ENCODE data around the gene CNTN4. TPM values are rescaled to one million over a fixed set of nuclear protein-coding genes. Genes with fewer than 3 reads are reported as not detected.
"Not testable (repeated sequence)": the region's sequence is repeated elsewhere in the genome, so short reads cannot be mapped to it uniquely, and the experiment has no call there.

The CNTN4 gene
- total RNA-seq, 3 donors from 2014 or later (not counting 1 experiment from before 2014, with no cell fraction given), result not detected

DNA sequence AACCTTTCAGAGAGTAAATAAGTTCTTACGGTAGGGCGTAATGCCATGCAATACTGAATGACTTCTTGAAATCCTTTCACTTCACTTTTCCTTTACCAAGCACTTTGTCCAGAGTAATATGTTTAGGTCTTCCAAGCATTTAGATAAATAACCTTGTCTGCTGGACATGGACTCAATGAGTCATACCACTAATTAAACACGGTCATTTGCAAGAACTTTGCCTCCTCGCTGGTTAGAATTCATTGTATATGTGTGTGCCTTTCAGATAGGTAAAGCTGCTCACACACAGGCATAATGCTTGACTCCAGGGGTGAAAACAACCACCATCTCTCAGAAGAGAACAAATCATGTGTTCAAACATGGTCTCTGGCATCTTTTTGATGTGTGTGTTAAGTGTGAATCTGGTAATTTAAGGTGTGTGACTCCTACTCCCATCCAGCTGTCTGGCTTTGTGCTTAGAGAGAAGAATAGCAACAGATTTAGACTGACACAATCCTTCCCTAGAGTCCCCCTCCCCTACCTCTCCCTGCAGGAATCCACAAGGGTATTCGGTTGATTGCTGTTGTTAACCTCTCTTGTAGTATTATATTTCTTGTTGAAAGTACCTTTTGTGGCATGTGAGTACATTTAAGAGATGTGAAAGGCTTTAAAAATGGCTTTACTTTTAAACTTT is 419.0 kb downstream of the CNTN4 start:
- H3K4me3 ChIP-seq (ENCODE audit: low read length), result no peak overlapping the region
- no peaks in the 10 kb centered on the region for H3K36me3 ChIP-seq (ENCODE audit: control insufficient read depth, insufficient read depth, low read length)
- no peak overlapping the region for H3K27ac ChIP-seq (ENCODE audit: low read length)
- no peaks in the 10 kb centered on the region for H3K27me3 ChIP-seq (ENCODE audit: control insufficient read depth, insufficient read depth, low read length)
- Mint-ChIP-seq H3K9me3 (peaks cover 3 to 6% of the 10 kb centered on the region in 2 donors), H3K4me3 (no peak overlapping the region), H3K36me3 (no peaks in the 10 kb centered on the region), H3K4me1 (no peaks in the 10 kb centered on the region), H3K27me3 (ENCODE audit: low read depth in 2 of 2) (no peaks in the 10 kb centered on the region), H3K27ac (no peak overlapping the region)
- no peaks in the 10 kb centered on the region for H3K9me3 ChIP-seq (ENCODE audit: control insufficient read depth, insufficient read depth, low read length)
- WGBS (ENCODE audit: insufficient coverage), result 92% methylated on average over 4 of the region's 5 CpGs
- H3K4me1 ChIP-seq (ENCODE audit: control insufficient read depth, insufficient read depth, low read length), result no peaks in the 10 kb centered on the region
- TF ChIP-seq, protein P1, sequence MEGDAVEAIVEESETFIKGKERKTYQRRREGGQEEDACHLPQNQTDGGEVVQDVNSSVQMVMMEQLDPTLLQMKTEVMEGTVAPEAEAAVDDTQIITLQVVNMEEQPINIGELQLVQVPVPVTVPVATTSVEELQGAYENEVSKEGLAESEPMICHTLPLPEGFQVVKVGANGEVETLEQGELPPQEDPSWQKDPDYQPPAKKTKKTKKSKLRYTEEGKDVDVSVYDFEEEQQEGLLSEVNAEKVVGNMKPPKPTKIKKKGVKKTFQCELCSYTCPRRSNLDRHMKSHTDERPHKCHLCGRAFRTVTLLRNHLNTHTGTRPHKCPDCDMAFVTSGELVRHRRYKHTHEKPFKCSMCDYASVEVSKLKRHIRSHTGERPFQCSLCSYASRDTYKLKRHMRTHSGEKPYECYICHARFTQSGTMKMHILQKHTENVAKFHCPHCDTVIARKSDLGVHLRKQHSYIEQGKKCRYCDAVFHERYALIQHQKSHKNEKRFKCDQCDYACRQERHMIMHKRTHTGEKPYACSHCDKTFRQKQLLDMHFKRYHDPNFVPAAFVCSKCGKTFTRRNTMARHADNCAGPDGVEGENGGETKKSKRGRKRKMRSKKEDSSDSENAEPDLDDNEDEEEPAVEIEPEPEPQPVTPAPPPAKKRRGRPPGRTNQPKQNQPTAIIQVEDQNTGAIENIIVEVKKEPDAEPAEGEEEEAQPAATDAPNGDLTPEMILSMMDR (IDR thresholded peaks at IDR 0.05), result no peak
- no peak for ATAC-seq
- intact Hi-C loops (cut with micrococcal nuclease), result no loop called here
- no peak for DNase-seq

DNA sequence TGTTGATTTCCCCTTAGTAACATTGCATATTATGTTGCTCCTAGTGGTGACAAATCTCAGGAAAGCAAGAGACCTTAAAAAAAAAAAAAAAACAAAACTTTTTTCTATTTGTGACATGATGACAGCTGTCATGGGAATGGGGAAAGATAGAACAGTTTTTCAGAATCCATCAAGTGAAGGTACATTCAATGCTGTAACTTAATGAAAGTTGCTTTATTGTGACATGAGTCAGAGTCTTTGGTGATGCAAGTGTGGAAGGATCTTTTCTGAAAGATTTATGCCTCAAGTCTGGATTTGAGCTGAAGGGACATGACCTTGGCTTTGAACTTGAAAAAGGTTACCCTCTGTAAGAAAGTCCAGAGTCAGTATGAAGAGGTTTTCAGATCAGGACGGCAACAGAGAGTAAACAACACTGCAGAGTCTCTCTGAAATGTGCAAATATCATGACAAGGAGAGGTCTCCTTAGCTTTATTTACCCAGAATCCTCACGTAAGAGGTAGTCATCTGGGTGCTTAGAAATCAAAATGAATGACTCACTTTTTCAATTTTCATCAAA is 424.7 kb downstream of the CNTN4 start:
- H3K9me3 Mint-ChIP-seq, result peaks cover 6 to 10% of the 10 kb centered on the region in 2 donors
- TF ChIP-seq, protein P1 (IDR thresholded peaks at IDR 0.05), result no peak
- H3K27ac Mint-ChIP-seq, result no peak overlapping the region
- no peaks in the 10 kb centered on the region for H3K36me3 ChIP-seq (ENCODE audit: control insufficient read depth, insufficient read depth, low read length)
- ATAC-seq, result no peak
- no peaks in the 10 kb centered on the region for H3K36me3 Mint-ChIP-seq
- H3K9me3 ChIP-seq (ENCODE audit: control insufficient read depth, insufficient read depth, low read length), result no peaks in the 10 kb centered on the region
- no peak overlapping the region for H3K4me3 ChIP-seq (ENCODE audit: low read length)
- H3K27ac ChIP-seq (ENCODE audit: low read length), result no peak overlapping the region
- no peaks in the 10 kb centered on the region for H3K27me3 ChIP-seq (ENCODE audit: control insufficient read depth, insufficient read depth, low read length)
- 78% methylated on average over 2 of the region's 2 CpGs for WGBS (ENCODE audit: insufficient coverage)
- no peaks in the 10 kb centered on the region for H3K4me1 Mint-ChIP-seq
- no peaks in the 10 kb centered on the region for H3K27me3 Mint-ChIP-seq (ENCODE audit: low read depth in 2 of 2)
- H3K4me1 ChIP-seq (ENCODE audit: control insufficient read depth, insufficient read depth, low read length), result no peaks in the 10 kb centered on the region
- DNase-seq, result no peak
- intact Hi-C loops (cut with micrococcal nuclease), result no loop called here
- no peak overlapping the region for H3K4me3 Mint-ChIP-seq

DNA sequence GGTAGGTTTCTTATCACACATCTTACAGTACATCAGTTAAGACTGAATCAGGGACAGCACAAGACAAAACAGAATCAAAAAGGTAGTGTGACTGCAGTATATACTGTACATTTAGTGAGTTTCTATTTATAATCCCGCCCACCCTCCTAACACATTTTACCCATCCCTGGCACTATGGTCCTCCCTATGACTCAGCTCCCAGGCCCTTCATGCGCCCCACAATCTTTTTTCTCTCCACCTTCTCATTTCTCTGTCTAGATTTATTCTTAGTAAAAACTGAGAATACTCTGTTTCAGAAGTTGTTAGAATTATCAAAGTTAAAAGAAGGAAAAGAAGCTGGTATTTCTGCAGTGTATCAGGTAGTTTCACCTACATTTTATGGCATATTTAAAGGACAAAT is 427.3 kb downstream of the CNTN4 start:
- Histone ChIP-seq H3K4me1 (ENCODE audit: control insufficient read depth, insufficient read depth, low read length) (no peaks in the 10 kb centered on the region), H3K27ac (ENCODE audit: low read length) (no peak overlapping the region), H3K9me3 (ENCODE audit: control insufficient read depth, insufficient read depth, low read length) (no peaks in the 10 kb centered on the region), H3K36me3 (ENCODE audit: control insufficient read depth, insufficient read depth, low read length) (no peaks in the 10 kb centered on the region), H3K4me3 (ENCODE audit: low read length) (no peak overlapping the region), H3K27me3 (ENCODE audit: control insufficient read depth, insufficient read depth, low read length) (no peaks in the 10 kb centered on the region)
- TF ChIP-seq, protein P1 (IDR thresholded peaks at IDR 0.05), result no peak
- H3K4me3 Mint-ChIP-seq, result no peak overlapping the region
- intact Hi-C loops (cut with micrococcal nuclease), result no loop called here
- ATAC-seq (no peak), DNase-seq (no peak)
- H3K36me3 Mint-ChIP-seq, result no peaks in the 10 kb centered on the region
- peaks cover 10% of the 10 kb centered on the region in 2 donors for H3K9me3 Mint-ChIP-seq
- H3K4me1 Mint-ChIP-seq, result no peaks in the 10 kb centered on the region
- 40% methylated on average over 1 of the region's 2 CpGs for WGBS (ENCODE audit: insufficient coverage)
- no peaks in the 10 kb centered on the region for H3K27me3 Mint-ChIP-seq (ENCODE audit: low read depth in 2 of 2)
- H3K27ac Mint-ChIP-seq, result no peak overlapping the region

DNA sequence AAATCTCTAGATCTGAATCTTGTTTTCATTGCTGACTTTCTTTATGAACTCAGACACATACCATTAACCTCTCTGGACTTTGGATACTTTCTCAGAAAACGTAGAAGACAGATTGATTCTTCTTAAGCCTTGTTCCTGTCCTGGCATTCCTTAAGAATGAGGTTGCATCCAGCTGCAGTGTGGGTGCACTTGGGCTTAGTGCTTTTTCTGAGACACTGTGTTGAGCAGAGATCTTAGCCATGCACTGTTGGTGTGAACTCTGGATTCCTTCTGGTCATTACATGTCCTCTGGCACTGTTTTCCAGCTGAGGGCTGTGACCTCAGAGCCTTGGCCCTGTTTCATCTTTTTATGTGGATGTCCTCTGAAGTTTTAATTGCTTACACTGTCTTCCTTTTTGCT is 428.3 kb downstream of the CNTN4 start:
- H3K9me3 Mint-ChIP-seq, result peaks cover 10% of the 10 kb centered on the region in 2 donors
- 37% methylated on average over 1 of the region's 1 CpG for WGBS (ENCODE audit: insufficient coverage)

DNA sequence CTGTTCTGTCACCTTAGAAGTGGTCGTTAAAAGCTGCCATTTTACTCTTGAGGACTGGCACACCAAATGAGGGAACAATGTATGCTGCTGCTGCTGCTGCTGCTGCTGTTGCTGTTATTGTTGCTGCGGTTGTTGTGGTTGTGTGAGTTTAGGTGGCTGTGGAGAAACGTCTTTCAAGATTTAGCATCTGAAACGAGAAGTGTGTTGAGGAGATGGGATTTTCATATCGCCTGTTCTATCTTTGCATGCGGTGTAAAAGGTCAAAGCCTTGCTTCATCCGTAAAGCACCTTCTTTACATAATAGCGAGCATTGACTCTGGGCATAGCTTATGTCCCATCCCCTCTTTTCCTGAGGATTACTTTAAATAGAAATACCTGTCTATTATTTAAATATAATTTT is 428.7 kb downstream of the CNTN4 start:
- WGBS (ENCODE audit: insufficient coverage), result 79% methylated on average over 4 of the region's 8 CpGs
- ATAC-seq; H3K27me3 Mint-ChIP-seq (ENCODE audit: low read depth in 2 of 2); H3K9me3 ChIP-seq (ENCODE audit: control insufficient read depth, insufficient read depth, low read length); H3K36me3 Mint-ChIP-seq; H3K27me3 ChIP-seq (ENCODE audit: control insufficient read depth, insufficient read depth, low read length); H3K4me3 ChIP-seq (ENCODE audit: low read length); DNase-seq; H3K27ac Mint-ChIP-seq; H3K4me3 Mint-ChIP-seq; H3K4me1 Mint-ChIP-seq; intact Hi-C loops (cut with micrococcal nuclease); H3K27ac ChIP-seq (ENCODE audit: low read length); H3K4me1 ChIP-seq (ENCODE audit: control insufficient read depth, insufficient read depth, low read length); H3K36me3 ChIP-seq (ENCODE audit: control insufficient read depth, insufficient read depth, low read length): not testable (repeated sequence)
- peaks cover 10% of the 10 kb centered on the region in 2 donors for H3K9me3 Mint-ChIP-seq

More for the DNA sequence above, 428.3 kb downstream of the CNTN4 start:
- Mint-ChIP-seq H3K27ac (no peak overlapping the region), H3K27me3 (ENCODE audit: low read depth in 2 of 2) (no peaks in the 10 kb centered on the region), H3K4me3 (no peak overlapping the region), H3K4me1 (no peaks in the 10 kb centered on the region), H3K36me3 (no peaks in the 10 kb centered on the region)
- ATAC-seq (no peak), DNase-seq (no peak)
- intact Hi-C loops (cut with micrococcal nuclease), result no loop called here
- TF ChIP-seq, protein P1 (IDR thresholded peaks at IDR 0.05), result no peak
- H3K27ac ChIP-seq (ENCODE audit: low read length), result no peak overlapping the region
- H3K4me1 ChIP-seq (ENCODE audit: control insufficient read depth, insufficient read depth, low read length), result no peaks in the 10 kb centered on the region
- H3K27me3 ChIP-seq (ENCODE audit: control insufficient read depth, insufficient read depth, low read length), result no peaks in the 10 kb centered on the region
- H3K36me3 ChIP-seq (ENCODE audit: control insufficient read depth, insufficient read depth, low read length), result no peaks in the 10 kb centered on the region
- no peaks in the 10 kb centered on the region for H3K9me3 ChIP-seq (ENCODE audit: control insufficient read depth, insufficient read depth, low read length)
- H3K4me3 ChIP-seq (ENCODE audit: low read length), result no peak overlapping the region
